ENCODE data around the gene ZNF536.
"Not testable (repeated sequence)": the region's sequence is repeated elsewhere in the genome, so short reads cannot be mapped to it uniquely, and the experiment has no call there.

The ZNF536 gene

DNA sequence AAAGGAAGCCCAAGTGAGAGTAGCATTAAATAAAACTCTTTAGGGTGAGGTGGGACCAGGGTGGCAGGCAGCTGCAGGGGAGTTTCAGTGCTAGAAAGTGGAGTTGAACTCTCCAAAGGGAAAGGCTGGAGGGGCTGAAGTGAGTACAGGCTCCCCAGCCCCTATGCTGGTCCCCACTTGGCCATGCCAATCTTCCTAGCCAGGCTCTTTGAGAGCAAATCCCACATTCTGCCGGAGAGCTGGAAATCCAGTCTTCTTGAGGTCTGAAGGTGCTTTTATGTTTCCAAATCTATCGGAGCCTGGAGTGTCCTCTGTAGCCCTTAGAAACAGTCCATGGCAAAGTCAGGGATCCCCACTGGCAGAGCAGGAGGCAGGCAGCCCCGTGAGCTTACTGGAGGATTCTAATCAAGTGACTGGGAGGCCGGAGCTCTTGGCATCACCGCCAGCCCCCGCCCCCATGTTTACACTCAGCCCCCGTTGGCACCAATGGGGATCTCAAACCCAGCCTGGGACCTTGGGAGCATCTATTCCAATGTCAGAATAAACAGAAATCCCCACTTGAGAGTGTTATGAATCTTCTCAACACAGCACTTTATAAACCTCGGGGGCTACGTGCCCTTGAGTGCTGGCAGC is 18.3 kb downstream of the ZNF536 start:
- no peak for DNase-seq

DNA sequence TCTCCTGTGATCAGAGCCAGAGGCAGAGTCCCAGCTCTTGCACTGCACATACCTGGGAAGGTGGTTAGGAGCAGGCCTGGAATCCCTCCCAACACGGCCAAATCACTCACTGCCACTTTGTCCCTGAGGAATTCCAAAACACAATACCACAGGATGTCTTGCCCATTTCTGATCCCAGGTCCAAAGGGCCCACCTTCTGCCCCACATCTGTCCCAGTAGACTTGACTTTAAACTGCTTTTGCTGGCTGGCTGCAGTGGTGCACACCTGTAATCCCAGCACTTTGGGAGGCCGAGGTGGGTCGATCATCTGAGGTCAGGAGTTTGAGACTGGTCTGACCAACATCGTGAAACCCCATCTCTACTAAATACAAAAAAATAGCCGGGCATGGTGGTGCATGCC is 18.9 kb downstream of the ZNF536 start:
- DNase-seq: no peak

DNA sequence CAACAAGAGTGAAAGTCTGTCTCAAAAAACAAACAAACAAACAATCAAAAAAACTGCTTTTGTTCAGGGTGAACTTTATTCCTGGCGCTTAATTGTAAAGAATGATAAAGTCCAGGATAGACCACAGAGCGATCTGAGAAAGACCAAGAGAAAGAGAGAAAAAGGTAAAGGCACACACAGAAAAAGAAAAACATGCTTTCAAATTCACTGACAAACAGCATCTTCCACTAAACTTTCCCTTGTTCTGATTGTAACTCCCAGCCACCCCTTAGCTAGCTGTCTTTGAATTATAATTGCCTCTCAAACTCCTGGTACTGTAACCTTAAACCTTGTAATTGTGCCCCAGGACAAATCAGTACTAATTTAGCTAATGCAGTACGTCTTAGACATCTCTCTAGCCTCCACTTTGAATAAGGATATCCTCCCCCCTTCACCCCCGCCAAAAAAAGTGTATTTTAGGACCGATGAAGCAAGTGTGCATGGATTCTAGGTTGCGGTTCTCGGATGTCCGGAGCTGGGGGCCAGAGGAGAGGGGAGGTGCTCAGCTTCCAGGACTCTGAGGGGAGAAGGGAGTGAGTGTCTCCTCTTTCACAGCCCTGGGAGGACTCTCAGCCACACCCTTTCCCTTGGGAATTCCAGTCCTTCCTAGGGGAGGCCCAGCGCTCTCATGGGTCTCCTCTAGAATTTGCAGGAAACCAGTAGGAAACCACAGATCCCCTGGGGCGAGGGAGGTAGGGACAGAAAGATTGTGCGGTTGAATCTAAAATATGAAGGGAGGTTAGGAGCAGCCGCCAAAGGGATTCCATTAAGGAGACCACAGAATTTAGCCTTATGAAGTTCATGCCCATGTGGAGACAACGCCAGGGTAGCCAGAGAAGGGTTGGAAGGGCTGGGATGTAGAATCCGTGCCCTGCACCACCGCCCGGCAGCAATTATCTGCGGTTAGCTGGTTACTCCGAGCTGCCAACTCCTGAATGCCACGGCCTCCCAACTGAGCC is 19.7 kb downstream of the ZNF536 start:
- DNase-seq: no peak

DNA sequence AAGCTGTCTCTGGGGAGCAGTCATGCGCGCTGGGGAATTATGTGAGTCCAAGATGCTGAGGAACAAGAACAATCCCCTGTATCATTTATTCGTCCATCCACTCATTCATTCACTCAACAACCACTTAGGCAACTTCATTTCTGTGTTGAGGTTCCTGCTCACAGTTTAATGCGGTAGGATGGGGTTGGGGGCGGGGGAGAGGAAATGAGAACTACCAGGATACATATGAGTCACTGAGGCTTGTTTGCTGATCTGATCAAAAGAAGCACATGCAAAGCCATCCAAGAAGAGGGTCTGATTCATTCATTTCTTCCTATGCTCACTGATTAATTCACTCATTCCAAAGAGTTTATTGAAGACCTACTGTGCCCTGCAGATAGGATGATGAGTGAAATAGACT is 20.9 kb downstream of the ZNF536 start:
- no peak for DNase-seq

DNA sequence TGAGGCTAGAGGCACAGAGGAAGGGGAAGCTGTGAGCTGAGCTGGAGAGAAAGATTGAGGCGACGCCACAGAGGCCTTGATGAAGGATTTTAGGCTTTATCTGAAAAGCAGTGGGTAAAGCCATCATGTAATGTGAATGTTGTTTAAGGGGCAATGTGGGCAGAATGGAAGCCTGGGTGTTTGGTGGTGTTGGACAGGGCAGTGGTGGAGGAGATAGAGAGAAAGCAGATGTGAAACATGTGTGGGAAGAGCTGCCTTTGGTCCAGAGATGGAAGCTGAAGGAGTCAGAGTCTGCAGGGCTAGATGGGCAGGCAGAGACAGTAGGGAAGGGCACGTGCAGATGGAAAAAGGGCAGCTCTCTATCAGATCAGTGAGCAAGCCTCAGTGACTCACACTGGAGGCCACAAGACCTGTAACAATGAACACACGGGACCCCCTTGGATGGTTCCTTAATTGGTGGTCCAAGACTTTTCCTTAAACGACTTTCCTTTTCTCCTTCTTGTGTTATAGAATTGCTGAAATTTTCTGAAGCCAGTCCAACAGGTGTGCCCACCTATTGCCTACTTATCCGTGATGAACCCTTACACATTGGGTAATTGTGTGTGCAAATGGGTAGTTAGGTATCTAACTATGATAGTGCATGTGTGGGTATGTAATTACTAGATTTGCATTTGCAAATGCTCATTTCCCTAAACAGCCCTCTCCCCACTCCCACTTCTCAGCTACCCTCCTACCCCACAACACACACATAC is 21.7 kb downstream of the ZNF536 start:
- no peak for DNase-seq

DNA sequence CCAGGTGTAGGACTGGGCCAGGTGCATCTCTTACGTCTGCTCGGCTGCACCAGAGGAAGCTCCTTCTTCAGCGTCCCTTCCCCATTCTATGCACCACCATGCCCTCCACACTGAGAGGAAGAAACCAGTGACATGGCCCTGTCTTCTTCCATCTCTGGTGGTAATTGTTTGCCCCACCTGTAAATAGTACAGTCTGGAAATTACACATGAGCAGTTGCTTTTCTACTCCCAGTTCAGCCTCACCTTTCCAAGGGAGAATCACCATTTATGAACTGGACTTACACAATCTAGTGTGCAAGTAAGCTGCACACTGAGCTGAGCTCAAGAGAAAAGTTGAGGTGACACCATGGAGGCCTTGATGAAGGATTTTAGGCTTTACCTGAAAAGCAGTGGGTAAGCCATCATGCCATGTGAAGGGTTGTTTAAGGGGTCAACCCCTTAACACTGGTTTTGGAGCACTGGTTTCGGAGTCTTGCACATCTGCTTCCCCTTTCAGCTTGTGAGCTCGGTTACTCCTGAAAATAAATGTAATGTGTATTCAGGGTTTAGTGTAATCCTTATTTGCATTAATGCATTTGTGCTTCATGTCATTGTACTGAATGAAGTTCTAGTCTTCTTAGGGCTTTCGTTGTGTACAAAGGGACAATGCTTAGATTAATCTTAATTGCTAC is 22.4 kb downstream of the ZNF536 start:
- no peak for DNase-seq

DNA sequence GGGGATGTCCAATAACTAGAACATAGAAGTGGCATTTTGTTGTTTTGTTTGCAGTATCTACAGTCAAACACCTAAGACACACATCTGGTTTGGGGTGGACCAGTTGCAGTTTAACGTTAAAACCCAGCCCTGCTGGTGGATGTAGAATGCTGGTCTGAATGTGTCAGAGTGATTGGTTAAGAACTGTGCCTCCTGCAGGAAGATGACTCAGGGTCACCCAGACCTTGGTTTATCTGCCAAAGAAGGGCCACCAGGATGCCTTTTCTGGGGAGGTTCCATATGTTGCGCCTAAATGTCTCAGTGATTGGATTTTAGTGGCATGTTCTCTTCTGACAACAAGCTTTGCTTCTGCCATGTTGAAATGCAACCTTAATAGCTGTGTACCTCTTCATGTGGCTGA is 23.1 kb downstream of the ZNF536 start:
- DNase-seq: no peak

DNA sequence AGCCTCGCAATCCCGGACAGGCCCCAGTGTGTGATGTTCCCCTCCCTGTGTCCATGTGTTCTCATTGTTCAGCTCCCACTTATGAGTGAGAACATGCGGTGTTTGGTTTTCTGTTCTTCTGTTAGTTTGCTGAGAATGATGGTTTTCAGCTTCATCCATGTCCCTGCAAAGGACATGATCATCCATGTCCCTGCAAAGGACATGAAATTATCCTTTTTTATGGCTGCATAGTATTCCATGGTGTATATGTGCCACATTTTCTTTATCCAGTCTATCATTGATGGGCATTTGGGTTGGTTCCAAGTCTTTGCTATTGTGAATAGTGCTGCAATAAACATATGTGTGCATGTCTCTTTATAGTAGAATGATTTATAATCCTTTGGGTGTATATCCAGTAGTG is 26.4 kb downstream of the ZNF536 start:
- not testable (repeated sequence) for DNase-seq

DNA sequence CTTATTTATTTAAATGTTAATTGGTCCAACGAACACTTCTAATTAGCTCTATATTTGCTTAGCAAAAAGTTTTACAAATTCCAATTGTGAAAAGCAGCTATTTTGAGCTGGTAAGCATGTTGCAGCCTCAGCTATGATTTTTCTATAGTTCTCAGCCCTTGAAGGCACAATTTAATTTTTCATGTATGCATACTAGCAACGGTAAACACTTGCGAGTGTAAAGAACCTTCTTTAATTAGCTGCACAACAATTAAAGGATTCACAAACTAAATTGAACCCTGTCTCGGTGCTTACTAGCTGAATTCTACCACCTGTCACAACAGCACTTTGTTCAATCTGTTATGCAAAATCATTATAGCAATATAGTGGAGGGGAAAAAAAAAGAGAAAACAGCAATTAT is 29.8 kb downstream of the ZNF536 start:
- no peak for DNase-seq

DNA sequence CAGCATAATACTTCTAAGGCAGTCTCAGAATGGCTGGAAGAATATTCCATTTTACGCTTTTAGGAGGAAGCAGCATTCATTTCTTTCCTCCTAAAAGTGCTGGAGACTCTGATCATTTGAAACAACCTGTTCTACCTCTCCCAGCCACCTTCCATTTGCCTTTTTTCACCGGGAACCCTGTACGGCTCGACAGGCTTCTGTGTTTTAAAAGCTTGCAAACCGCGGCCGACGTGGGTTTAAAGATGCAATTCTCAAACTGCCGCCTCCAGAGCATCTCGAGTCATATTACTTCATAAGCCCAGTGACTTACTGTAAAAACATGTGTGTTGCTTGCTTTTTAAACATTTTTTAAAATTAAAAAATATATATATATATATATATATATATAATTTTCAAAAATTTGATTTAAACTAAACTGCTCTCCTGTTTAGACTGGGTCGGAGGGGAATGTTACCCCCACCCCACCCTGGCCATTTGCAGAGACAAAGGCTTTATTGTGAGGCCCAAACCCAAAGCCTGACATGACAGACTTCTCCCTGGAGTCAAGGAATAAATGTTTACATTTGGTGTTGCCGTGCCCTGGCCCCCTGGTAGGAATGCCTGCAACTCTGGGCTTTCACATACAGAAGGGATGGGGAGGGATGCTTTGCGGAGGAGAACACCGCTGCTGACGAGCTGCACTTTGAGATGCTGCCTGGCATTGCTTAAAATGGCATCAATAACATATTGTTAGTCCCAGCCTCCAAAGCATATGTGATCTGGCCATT is 30.4 kb downstream of the ZNF536 start:
- no peak for DNase-seq

DNA sequence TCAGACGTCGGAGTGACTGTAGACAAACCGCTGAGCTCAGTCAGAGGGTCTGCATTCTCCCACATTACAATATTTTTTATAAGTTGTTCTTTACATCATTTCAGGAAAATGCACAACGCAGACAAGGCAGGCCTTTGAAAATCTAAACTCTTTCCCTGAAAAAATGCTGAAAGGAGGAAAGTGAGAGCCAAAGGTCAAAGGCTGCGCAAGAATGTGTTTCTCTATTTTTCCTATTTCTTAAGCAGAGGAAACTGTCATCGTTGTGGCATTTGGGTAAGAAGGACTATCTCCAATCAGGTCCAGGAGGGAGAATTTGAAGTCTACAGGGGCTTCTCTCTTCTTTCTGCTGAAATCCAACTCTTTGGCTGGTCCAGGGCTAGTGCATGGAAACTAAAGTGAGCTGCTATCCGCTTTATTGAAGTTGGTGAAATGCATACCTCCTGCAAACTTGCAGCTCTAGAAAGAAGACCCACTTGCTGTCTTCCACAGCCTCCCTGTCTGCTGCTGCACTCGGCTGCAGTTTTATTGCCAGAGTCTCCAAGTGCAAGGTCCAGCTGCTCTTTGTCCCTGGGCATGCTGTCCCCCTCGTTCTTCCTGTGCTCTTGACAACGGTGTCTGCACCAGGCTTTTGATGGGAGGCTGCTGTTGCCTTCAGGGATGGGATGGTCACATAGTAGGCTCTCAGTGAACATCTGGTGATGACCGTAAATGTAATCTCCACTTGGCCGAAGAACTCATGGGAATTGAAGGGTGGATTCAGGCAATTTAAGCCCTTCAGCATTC is 31.2 kb downstream of the ZNF536 start:
- DNase-seq: no peak

DNA sequence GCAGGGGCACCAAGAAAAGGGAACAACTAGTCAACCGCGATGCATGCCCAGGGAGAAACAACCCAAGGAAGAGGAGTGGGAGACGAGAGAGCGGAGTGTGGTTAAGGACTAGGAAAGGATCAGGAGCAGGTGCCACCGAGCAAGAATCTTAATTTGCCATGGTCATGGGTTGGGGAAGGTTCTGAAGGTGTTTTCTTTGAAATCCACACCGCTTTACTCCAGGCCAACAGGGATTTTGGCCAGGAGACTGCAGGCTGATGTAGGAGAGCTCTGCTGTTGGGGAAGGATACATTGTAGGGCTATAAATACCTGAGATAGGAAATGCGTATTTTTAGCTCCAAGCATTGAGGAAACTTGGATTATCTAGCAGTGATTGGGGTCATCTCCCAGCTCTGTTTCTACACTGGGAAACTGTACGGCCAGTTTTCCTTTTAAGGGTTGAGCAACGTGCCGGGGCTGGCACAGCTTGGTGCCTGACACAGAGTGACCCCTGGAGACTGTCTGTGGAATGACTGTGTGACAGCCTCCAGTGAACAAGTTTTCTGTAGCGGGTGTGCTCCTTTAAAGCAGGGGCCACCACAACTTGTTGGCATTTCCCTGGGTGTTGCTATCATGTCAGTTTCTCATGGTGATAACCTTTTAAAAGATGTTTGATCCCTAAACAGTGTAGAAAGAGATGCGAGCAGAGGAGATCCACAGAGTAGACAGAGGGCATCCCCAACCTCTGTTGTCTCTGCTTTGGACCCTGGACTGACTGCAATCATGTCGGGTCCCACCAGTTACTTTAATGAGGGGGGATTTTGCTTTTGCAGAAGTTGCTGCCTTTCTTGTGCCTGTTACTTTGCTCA is 34.3 kb downstream of the ZNF536 start:
- DNase-seq: no peak

DNA sequence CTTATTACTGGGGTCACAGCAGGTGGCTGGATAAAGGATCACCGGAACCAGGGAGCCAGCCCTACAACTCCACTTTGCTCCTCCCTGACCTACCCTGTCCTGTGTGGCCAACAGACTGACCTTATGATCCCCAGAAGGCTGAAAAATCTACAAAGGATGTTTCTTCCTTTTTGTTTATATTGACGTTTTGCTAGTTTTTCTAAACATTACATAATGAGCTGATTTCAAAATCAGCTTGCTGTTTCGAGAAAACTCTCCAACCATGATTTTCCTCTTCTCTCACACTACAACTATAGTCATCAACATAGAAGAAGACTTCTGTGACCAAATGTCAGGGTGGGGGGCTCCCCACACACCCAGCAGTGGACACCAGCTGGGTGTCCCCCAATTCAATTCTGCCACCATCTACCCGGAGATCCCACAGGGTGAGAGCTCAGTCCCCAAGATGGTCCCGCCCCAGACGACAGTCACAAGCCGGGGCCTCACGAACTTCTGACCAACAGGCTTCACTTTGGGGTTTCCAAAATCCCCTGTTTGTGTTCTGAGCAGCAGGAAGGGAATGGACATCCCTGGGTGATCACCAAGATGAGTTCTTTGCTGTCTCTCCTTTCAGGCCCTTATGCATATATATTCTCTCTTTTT is 35.0 kb downstream of the ZNF536 start:
- DNase-seq: no peak

DNA sequence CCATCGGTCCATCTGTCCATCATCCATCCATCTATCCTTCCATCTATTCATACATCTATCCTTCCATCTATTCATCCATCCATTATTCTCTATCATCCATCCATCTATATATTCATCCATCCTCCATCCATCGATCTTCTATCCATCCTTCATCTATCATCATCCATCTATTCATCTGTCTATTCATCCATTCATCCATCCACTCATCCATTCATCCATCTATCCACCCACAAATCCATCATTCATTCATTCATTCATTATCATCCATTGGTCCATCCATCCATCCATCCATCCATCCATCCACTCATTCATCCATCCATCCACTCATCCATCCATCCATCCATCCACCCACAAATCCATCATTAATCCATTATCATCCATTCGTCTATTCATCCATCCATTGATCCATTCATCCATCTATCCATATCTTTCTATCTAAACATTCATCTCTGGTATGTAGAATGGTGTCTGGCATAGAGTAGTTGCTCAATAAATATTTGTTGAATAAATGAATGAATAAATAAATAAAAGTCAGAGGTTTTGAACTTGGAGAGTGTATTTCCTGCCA is 36.6 kb downstream of the ZNF536 start:
- DNase-seq: no peak

DNA sequence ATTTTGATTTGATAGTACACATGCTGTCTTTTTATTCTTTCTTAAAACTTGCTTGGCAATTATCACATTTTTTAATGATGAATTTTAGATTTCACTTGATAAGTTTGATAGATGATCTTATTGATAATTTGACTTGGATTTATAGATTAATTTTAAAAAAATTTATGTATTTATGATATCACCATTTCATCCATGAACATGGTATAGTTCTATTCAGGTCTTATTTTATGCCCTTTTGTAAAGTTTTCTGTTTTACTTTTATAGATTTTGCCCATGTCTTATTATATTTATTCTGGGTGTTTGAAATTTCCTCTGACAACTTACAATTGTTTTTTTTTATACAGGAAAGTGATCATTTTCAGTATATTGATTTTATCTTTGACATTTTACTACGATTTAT is 39.5 kb downstream of the ZNF536 start:
- DNase-seq: no peak

DNA sequence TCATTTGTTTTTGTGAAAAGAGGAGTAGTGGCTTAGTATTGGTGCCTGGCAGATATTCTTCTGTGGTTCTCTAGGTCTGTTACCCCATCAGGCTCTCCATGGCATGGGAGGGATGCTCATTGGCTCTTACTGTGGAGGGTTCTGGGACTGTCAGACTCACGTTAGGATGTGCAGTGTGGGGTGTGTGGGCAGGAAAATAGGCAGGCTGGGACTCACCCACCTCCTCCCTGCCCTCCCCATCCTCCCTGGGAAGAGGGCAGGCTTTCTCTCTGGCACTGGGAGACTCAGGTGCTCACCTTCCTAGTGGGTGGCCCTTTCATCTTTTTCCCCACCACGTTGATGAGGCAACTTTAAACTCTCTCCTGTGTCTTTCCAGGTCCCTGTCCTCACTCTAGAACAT is 44.2 kb downstream of the ZNF536 start:
- DNase-seq: no peak

DNA sequence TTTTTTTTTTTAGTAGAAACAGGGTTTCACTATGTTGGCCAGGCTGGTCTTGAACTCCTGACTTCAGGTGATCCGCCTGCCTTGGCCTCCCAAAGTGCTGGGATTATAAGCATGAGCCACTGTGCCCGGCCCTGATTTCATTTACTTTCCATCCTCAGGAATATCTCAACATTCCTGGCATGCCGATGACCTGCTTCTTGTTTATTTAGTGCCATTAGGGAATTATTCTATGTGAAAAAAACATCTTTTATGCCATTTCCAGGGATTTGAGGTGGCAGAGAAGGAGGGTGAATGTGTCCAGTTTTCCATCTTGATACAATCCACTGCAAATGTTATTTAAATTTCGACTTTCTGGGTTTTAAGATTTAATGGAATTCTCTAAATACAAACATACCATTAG is 45.0 kb downstream of the ZNF536 start:
- not testable (repeated sequence) for DNase-seq

DNA sequence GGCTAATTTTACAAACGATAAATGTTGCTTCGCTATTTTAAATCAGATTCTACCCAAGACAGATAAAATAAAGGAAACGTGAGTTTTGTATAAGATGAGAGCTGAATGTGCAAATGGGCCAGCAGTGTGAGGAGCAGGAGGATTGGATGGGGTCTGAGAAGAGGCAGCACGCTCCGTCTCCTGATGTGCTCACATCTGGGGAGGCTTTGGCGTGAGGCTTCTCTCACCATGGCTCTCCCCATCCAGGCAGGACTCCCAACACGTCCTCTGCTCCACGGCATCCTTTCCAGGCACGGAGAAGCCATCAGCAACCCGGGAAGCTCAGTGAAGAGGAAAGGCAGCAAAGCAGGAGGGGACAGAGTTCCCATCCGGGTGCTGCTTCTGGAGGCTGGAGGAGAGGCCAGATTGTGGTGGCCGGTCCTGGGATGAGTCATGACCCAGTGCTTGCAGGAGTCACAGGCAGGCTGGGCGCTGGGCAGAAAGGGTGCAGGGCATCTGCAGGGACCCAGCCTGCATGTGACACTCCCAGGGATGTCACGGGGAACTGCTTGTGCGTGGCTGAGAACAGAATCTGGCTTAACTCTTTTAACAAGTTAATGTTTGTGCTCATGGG is 47.5 kb downstream of the ZNF536 start:
- DNase-seq: no peak

DNA sequence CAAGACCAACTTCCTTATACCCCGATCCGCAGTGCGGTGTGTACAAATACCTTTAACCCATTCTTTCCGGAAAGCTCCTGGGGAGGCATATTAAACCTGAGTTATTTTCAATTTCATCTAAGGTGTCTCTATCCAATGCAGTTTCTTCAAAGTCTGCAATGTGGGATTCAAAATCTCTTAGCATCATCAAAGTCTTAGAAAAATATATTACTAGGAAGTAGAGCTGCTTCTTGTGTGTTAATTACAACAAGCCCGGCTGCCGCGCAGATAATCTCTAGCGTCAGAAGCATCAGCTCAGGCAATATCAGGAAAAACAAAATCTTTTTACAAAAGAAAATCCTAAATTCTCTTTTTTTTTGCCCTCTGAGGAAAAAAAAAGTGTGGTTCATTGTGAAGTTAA is 48.1 kb downstream of the ZNF536 start:
- DNase-seq: no peak

Data from stimulated activated CD4-positive, alpha-beta T cell treated with anti-CD3 and anti-CD28 coated beads, Interleukin-2, amount 100 ng/mL, for 48 hours (primary cell).